K562 (cell line): Measurements from ENCODE around the gene HECW1. TPM values are rescaled to one million over a fixed set of nuclear protein-coding genes. Genes with fewer than 3 reads are reported as not detected.
A peak's percentile ranks its signal among the peaks of the same experiment; 100 is the strongest.

Experiments
- ATAC-seq: fragments of 200-7000 bp; cut with Tn5 transposase; 3 replicates; pipeline ENCODE4 v1.9.1; 2020; ENCODE audit warnings: moderate library complexity
- BruUV-seq: library from RNA; stranded (reverse); fragments of 400-500 nt; replicated peaks from 2 replicates; lab custom pipeline; 2021; lab: Mats Ljungman, UMichigan
- CTCF ChIA-PET: fragments of 300-600 bp; formaldehyde crosslinking; extraction: SDS; loops from one replicate; lab custom pipeline; 2021; ENCODE audit warnings: low intra/inter-chr PET ratio; lab: Yijun Ruan, JAX
- POLR2A ChIA-PET: fragments of 300-600, 350-650 bp; sonication (Branson Sonifier 250); formaldehyde crosslinking; extraction: SDS; loops from one replicate; lab custom pipeline; 2021; ENCODE audit warnings: antibody characterized with exemption, inconsistent platforms; lab: Yijun Ruan, JAX
- DNase-seq, 4 experiments: peaks; one replicate each; pipeline versions ENCODE4 v3.0.0 to v3.0.0-alpha.2; 2011 to 2018; ENCODE audit warnings: low spot score in 3 of 4, mixed read lengths in 3 of 4; ENCODE audit errors: extremely low read depth in 1 of 4
- FAIRE-seq: peaks from 2 replicates; lab custom pipeline; 2011; peaks lifted over from hg19 to GRCh38; lab: Jason Lieb, UNC
- H2AFZ ChIP-seq: 2 replicates; pipeline ENCODE4 v1.6.0; 2011; ENCODE audit warnings: low read depth, low read length, control low read depth, inconsistent platforms
- H3K27ac ChIP-seq: fragments of 200-600 bp; 3 replicates; pipeline ENCODE4 v1.8.0; 2011; ENCODE audit warnings: low read depth, mild to moderate bottlenecking, control low read depth, inconsistent platforms, low read length, moderate library complexity, mixed read lengths; ENCODE audit errors: extremely low read depth
- H3K27me3 ChIP-seq, 2 experiments: fragments of 300-600 bp in 1 of 2; 2 replicates in 1 of 2; 3 replicates in 1 of 2; pipeline versions ENCODE4 v1.6.0 to v1.8.0; 2011; ENCODE audit warnings: inconsistent platforms in 2 of 2, low read length in 2 of 2, mild to moderate bottlenecking in 1 of 2, mixed read lengths in 1 of 2, moderate library complexity in 1 of 2; ENCODE audit not compliant: control insufficient read depth in 2 of 2, insufficient read depth in 2 of 2
- H3K36me3 ChIP-seq: fragments of 300-600 bp; 3 replicates; pipeline ENCODE4 v1.8.0; 2011; ENCODE audit warnings: mild to moderate bottlenecking, low read length, inconsistent platforms; ENCODE audit not compliant: control insufficient read depth, insufficient read depth
- H3K4me1 ChIP-seq, 2 experiments: fragments of 200-600 bp in 1 of 2; replicated peaks in 1 of 2; 2 replicates in 1 of 2; 3 replicates in 1 of 2; pipeline versions ENCODE4 v1.5.1 to v1.8.0; 2011; ENCODE audit warnings: inconsistent platforms in 2 of 2, low read length in 2 of 2, mild to moderate bottlenecking in 1 of 2, mixed read lengths in 1 of 2, moderate library complexity in 1 of 2; ENCODE audit not compliant: control insufficient read depth in 2 of 2, insufficient read depth in 2 of 2
- H3K4me2 ChIP-seq: 2 replicates; pipeline ENCODE4 v1.6.1; 2011; ENCODE audit warnings: low read length, control low read depth, inconsistent platforms, mixed read lengths; ENCODE audit not compliant: insufficient read depth
- H3K4me3 ChIP-seq: fragments of 200-600 bp; sonication (generic), shearing (Covaris generic); 2 replicates; pipeline ENCODE4 v1.5.1; 2016; ENCODE audit warnings: control low read depth, inconsistent platforms
- H3K79me2 ChIP-seq: fragments of 200-600 bp; 3 replicates; pipeline ENCODE4 v1.8.0; 2011; ENCODE audit warnings: low read length, inconsistent platforms; ENCODE audit not compliant: control insufficient read depth, insufficient read depth
- H3K9ac ChIP-seq, 2 experiments: 2 replicates each; pipeline versions ENCODE4 v1.6.0 to v1.6.1; 2011; ENCODE audit warnings: low read depth in 2 of 2, low read length in 2 of 2, control low read depth in 1 of 2, inconsistent platforms in 1 of 2, mild to moderate bottlenecking in 1 of 2, mixed read lengths in 1 of 2; ENCODE audit not compliant: insufficient read depth in 1 of 2
- H3K9me1 ChIP-seq: one replicate; pipeline ENCODE4 v1.6.0; 2011; ENCODE audit warnings: inconsistent platforms, mild to moderate bottlenecking, low read length, moderate library complexity; ENCODE audit not compliant: control insufficient read depth, insufficient read depth
- H3K9me3 ChIP-seq: replicated peaks from 2 replicates; pipeline ENCODE4 v1.5.1; 2011; ENCODE audit warnings: low read depth, low read length, inconsistent platforms; ENCODE audit not compliant: control insufficient read depth, insufficient read depth
- H4K20me1 ChIP-seq: replicated peaks from 2 replicates; pipeline ENCODE4 v1.6.1; 2011; ENCODE audit warnings: low read length, inconsistent platforms, mixed read lengths; ENCODE audit not compliant: control insufficient read depth, insufficient read depth
- ZNF140 ChIP-seq: fragments of 250-450 bp; sonication (Bioruptor Pico); IDR thresholded peaks from 2 replicates; pipeline ENCODE4 v1.8.0; 2021; ENCODE audit warnings: moderate library complexity, mild to moderate bottlenecking, inconsistent platforms
- WGBS: fragments of 100-300 bp; shearing (Covaris generic); methylation state at CpG from one replicate; pipeline ENCODE4 v1.1.6; 2016; ENCODE audit warnings: low coverage, mixed read lengths; ENCODE audit not compliant: insufficient coverage; ENCODE audit errors: missing lambda C conversion rate; 5-methylcytosine and 5-hydroxymethylcytosine counted together
- in situ Hi-C: fragments of 300-500 bp; cut with MboI; formaldehyde crosslinking; loops from 4 replicates; pipeline ENCODE4 v1.15.0; 2018; ENCODE audit warnings: inconsistent platforms, mixed read lengths
- intact Hi-C: fragments of 100-400 bp; cut with micrococcal nuclease; formaldehyde crosslinking; loops from 2 replicates; pipeline ENCODE4 v1.14.2; 2022
- polyA plus RNA-seq, 8 experiments: library from polyadenylated mRNA; depleted of rRNA in 4 of 8; stranded (reverse) in 5 of 8; unstranded in 3 of 8; fragments of >200 nt; fragmentation: Nextera tagmentation in 2 of 8; fragmentation: Illumina TruSeq in 1 of 8; extraction: Ambion mirVana in 2 of 8; extraction: Trizol in 1 of 8; gene quantifications; 2 replicates each; pipeline versions ENCODE4 v1.2.1 to v1.2.3, GENCODE V29; 2011 to 2014; ENCODE audit warnings: inconsistent platforms in 1 of 8, missing spikeins in 1 of 8
- total RNA-seq, 7 experiments: library from RNA; depleted of rRNA in 6 of 7; stranded (reverse); fragments of >200 nt in 6 of 7; fragmentation: Illumina TruSeq in 2 of 7; extraction: Trizol in 2 of 7; gene quantifications; 2 replicates each; pipeline versions ENCODE4 v1.2.1 to v1.2.3, GENCODE V29; 2011 to 2021; ENCODE audit warnings: low replicate concordance in 1 of 7
- TF ChIP-seq, protein P1 (sequence below), 2 experiments: fragments of 450-650 bp; formaldehyde crosslinking in 1 of 2; IDR thresholded peaks; 2 replicates each; pipeline versions ENCODE4 v1.4.0 to v1.6.1; 2014 to 2020; ENCODE audit warnings: mild to moderate bottlenecking in 2 of 2, borderline replicate concordance in 1 of 2, low read depth in 1 of 2

Gene HECW1
- total and polyA plus RNA-seq, 9 of the 15 experiments (the other 6 are each of a cell fraction or from before 2014, with no cell fraction given) = 0.07 to 0.31 (median 0.13) TPM; not detected in 4

DNA sequence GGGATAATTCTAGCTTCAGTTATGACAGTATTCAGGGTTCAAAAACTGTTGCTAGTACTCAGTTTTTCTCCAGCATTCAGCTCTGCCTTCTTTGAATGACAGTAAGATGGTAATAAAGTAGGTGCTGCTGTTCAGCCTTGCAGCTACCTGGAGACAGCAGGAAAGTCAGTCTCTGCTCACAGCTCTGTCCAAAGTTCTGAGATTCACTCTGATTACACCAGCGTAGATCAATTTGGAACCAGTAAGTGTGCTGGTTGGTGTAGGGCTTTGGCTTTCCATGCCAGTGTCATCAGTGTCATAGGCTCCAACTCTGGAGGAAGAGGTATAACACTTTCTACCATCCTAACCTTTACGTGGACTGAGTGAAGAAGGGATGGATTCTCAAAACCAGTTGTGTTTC lies 496.6 kb downstream of the HECW1 start:
- no peak for ATAC-seq
- no peak overlapping the region for H3K4me3 ChIP-seq
- H4K20me1 ChIP-seq = no peaks in the 10 kb centered on the region
- peaks cover 30% of the 10 kb centered on the region for H3K36me3 ChIP-seq
- no peak overlapping the region for H3K4me2 ChIP-seq
- no peaks in the 10 kb centered on the region for H3K27me3 ChIP-seq
- ChIA-PET CTCF (no interaction called here), POLR2A (interaction anchor here (1.1 kb wide), 1 partner anchor 13 kb away, joined by 3 read pairs; no protein-coding TSS in a partner anchor)
- H3K79me2 ChIP-seq = peaks cover 8% of the 10 kb centered on the region; the same call in 1 of the 3 replicates
- H3K27ac ChIP-seq = no peak overlapping the region
- no peak for TF ChIP-seq ZNF140 (CRISPR knock-in tag)
- TF ChIP-seq, protein P1, sequence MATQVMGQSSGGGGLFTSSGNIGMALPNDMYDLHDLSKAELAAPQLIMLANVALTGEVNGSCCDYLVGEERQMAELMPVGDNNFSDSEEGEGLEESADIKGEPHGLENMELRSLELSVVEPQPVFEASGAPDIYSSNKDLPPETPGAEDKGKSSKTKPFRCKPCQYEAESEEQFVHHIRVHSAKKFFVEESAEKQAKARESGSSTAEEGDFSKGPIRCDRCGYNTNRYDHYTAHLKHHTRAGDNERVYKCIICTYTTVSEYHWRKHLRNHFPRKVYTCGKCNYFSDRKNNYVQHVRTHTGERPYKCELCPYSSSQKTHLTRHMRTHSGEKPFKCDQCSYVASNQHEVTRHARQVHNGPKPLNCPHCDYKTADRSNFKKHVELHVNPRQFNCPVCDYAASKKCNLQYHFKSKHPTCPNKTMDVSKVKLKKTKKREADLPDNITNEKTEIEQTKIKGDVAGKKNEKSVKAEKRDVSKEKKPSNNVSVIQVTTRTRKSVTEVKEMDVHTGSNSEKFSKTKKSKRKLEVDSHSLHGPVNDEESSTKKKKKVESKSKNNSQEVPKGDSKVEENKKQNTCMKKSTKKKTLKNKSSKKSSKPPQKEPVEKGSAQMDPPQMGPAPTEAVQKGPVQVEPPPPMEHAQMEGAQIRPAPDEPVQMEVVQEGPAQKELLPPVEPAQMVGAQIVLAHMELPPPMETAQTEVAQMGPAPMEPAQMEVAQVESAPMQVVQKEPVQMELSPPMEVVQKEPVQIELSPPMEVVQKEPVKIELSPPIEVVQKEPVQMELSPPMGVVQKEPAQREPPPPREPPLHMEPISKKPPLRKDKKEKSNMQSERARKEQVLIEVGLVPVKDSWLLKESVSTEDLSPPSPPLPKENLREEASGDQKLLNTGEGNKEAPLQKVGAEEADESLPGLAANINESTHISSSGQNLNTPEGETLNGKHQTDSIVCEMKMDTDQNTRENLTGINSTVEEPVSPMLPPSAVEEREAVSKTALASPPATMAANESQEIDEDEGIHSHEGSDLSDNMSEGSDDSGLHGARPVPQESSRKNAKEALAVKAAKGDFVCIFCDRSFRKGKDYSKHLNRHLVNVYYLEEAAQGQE (IDR thresholded peaks at IDR 0.05; ENCODE audit: borderline replicate concordance) = 0 out of 2 replicates have a peak, but pooled peaks have one; percentile 4
- TF ChIP-seq, protein P1 (CRISPR knock-in tag; IDR thresholded peaks at IDR 0.05; ENCODE audit: low read depth) = no peak
- no peaks in the 10 kb centered on the region for H3K9me1 ChIP-seq
- intact Hi-C loops = no loop called here
- in situ Hi-C loops = no loop called here
- no TSS peak for BruUV-seq
- WGBS = 95% methylated on average over 2 of the region's 2 CpGs
- FAIRE-seq = peak; percentile 6
- H2AFZ ChIP-seq = no peak overlapping the region
- no peak overlapping the region for H3K9ac ChIP-seq
- no peaks in the 10 kb centered on the region for H3K9me3 ChIP-seq
- H3K4me1 ChIP-seq = no peaks in the 10 kb centered on the region
- DNase-seq = no peak
